ENCODE data around the gene LATS1.

LATS1 gene

DNA sequence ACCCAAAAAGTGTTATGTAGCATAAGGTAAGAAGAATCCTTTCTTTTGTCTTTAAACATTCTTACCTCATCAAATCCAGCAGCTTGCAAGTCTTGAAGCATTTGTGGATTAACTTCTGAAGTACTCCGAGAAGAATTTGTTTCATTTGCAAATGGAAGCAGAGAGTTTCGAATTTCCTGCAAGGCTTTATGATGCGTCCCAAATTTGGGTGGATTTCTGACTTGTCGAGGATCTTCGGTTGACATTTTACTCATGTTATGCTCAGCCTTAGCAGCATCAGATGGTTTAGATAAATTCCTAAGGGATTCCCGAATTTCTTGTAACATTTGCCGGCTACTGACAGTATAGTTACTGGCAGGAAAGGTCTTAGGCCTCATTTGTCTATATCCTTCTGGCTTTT lies 16.2 kb downstream of the LATS1 start:
- POLR2A ChIA-PET = no interaction called here
- no peak for TF ChIP-seq FOXA1 (IDR thresholded peaks at IDR 0.05)
- TF ChIP-seq BHLHE40 (IDR thresholded peaks at IDR 0.05; ENCODE audit: borderline replicate concordance) = no peak
- TF ChIP-seq L3MBTL2 (conservative IDR thresholded peaks at IDR 0.05) = no peak
- no peak for TF ChIP-seq FOXK2 (IDR thresholded peaks at IDR 0.05)
- TF ChIP-seq HDGF (IDR thresholded peaks at IDR 0.05; ENCODE audit: borderline replicate concordance) = no peak
- TF ChIP-seq FOXM1 (IDR thresholded peaks at IDR 0.05; ENCODE audit: borderline replicate concordance) = no peak
- no peak for TF ChIP-seq TARDBP (IDR thresholded peaks at IDR 0.05)
- TF ChIP-seq, protein P1, sequence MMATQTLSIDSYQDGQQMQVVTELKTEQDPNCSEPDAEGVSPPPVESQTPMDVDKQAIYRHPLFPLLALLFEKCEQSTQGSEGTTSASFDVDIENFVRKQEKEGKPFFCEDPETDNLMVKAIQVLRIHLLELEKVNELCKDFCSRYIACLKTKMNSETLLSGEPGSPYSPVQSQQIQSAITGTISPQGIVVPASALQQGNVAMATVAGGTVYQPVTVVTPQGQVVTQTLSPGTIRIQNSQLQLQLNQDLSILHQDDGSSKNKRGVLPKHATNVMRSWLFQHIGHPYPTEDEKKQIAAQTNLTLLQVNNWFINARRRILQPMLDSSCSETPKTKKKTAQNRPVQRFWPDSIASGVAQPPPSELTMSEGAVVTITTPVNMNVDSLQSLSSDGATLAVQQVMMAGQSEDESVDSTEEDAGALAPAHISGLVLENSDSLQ (IDR thresholded peaks at IDR 0.05) = no peak
- no peak for TF ChIP-seq ZNF384 (IDR thresholded peaks at IDR 0.05)
- TF ChIP-seq NFRKB (IDR thresholded peaks at IDR 0.05) = no peak
- no peak for TF ChIP-seq LEF1 (IDR thresholded peaks at IDR 0.05; ENCODE audit: borderline replicate concordance)
- TF ChIP-seq ARNT (IDR thresholded peaks at IDR 0.05) = no peak
- TF ChIP-seq ELF4 (IDR thresholded peaks at IDR 0.05) = no peak
- TF ChIP-seq CTBP1 (IDR thresholded peaks at IDR 0.05; ENCODE audit: borderline replicate concordance) = no peak
- no peak for TF ChIP-seq SP1 (IDR thresholded peaks at IDR 0.05)
- TF ChIP-seq SUZ12 (IDR thresholded peaks at IDR 0.05) = no peak
- CTCF ChIA-PET = interaction anchor here (0.6 kb wide), 1 partner anchor 22 kb away, joined by 4 read pairs; no protein-coding TSS in a partner anchor
- no peak for DNase-seq (ENCODE audit: extremely low spot score)

DNA sequence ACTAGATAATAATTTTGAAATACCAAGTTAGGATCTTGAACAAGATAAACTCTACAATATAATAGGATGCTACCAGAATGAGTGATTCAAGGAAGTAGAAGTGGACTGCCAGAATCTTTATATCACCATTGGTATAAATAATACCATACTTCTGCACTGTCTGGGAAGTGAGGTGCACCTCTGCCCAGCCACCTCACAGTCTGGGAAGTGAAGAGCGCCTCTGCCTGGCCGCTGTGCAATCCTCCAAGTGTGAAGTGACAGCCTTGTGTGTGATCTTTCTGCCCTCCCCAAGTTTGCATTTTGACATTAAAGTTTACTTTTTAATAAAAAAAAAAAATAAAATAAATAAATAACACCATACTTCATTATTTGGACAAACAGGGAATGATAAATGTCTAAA lies 18.8 kb downstream of the LATS1 start:
- DNase-seq (ENCODE audit: extremely low spot score) = no peak
- POLR2A ChIA-PET = no interaction called here
- CTCF ChIA-PET = interaction anchor here (0.7 kb wide), 1 partner anchor 37 kb away, joined by 3 read pairs; no protein-coding TSS in a partner anchor
- no peak for TF ChIP-seq HDGF (IDR thresholded peaks at IDR 0.05; ENCODE audit: borderline replicate concordance)
- TF ChIP-seq FOXM1 (IDR thresholded peaks at IDR 0.05; ENCODE audit: borderline replicate concordance) = no peak
- no peak for TF ChIP-seq ELF4 (IDR thresholded peaks at IDR 0.05)
- TF ChIP-seq ARNT (IDR thresholded peaks at IDR 0.05) = no peak
- no peak for TF ChIP-seq LEF1 (IDR thresholded peaks at IDR 0.05; ENCODE audit: borderline replicate concordance)
- no peak for TF ChIP-seq FOXK2 (IDR thresholded peaks at IDR 0.05)
- no peak for TF ChIP-seq BHLHE40 (IDR thresholded peaks at IDR 0.05; ENCODE audit: borderline replicate concordance)
- TF ChIP-seq TARDBP (IDR thresholded peaks at IDR 0.05) = no peak
- TF ChIP-seq L3MBTL2 (conservative IDR thresholded peaks at IDR 0.05) = no peak
- no peak for TF ChIP-seq NFRKB (IDR thresholded peaks at IDR 0.05)
- no peak for TF ChIP-seq SUZ12 (IDR thresholded peaks at IDR 0.05)
- TF ChIP-seq CTBP1 (IDR thresholded peaks at IDR 0.05; ENCODE audit: borderline replicate concordance) = no peak
- TF ChIP-seq, protein P1 (IDR thresholded peaks at IDR 0.05) = no peak
- TF ChIP-seq SP1 (IDR thresholded peaks at IDR 0.05) = no peak
- TF ChIP-seq ZNF384 (IDR thresholded peaks at IDR 0.05) = no peak
- no peak for TF ChIP-seq FOXA1 (IDR thresholded peaks at IDR 0.05)

DNA sequence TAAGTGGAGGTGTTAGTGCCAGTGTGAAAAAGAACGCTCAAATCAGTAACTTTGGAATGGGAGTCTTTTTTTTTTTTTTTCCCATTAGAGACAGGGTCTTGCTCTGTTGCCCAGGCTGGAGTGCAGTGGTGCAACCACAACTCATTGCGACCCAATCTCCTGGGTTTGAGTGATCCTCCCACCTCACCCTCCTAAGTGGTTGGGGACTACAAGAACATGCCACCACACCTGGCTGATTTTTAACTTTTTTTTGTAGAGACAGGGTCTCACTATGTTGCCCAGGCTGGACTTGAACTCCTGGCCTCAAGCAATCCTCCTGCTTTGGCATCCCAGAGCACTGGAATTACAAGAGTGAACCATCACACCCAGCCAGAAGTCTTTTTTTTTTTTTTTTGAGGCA lies 19.7 kb downstream of the LATS1 start:
- ChIA-PET CTCF (no interaction called here), POLR2A (no interaction called here)
- no peak for DNase-seq (ENCODE audit: extremely low spot score)
- TF ChIP-seq LEF1 (IDR thresholded peaks at IDR 0.05; ENCODE audit: borderline replicate concordance) (no peak), TARDBP (IDR thresholded peaks at IDR 0.05) (no peak), HDGF (IDR thresholded peaks at IDR 0.05; ENCODE audit: borderline replicate concordance) (no peak), CTBP1 (IDR thresholded peaks at IDR 0.05; ENCODE audit: borderline replicate concordance) (no peak), L3MBTL2 (conservative IDR thresholded peaks at IDR 0.05) (no peak), ARNT (IDR thresholded peaks at IDR 0.05) (no peak), SUZ12 (IDR thresholded peaks at IDR 0.05) (no peak), BHLHE40 (IDR thresholded peaks at IDR 0.05; ENCODE audit: borderline replicate concordance) (no peak), FOXA1 (IDR thresholded peaks at IDR 0.05) (no peak), ELF4 (IDR thresholded peaks at IDR 0.05) (no peak), FOXK2 (IDR thresholded peaks at IDR 0.05) (no peak), ZNF384 (IDR thresholded peaks at IDR 0.05) (no peak), SP1 (IDR thresholded peaks at IDR 0.05) (no peak), NFRKB (IDR thresholded peaks at IDR 0.05) (no peak), FOXM1 (IDR thresholded peaks at IDR 0.05; ENCODE audit: borderline replicate concordance) (no peak)
- TF ChIP-seq, protein P1 (IDR thresholded peaks at IDR 0.05) = no peak

DNA sequence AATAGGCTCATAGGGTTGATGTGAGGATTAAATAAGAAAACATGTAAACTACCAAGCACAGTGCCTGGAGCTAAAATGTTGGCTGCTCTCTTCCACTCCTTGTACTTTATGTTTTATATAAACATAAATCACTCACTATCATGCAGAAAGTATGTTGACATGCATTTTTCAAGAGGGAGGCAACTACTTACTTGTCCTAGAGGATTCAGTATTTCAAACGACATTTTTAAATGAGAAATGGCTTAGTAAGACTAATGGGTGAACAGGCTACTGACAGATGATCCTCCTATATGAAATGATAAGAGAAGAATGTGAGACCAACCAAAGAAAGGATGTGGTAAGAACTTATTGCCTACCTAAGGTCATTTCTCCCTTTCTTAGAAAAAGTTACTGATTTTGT lies 21.0 kb downstream of the LATS1 start:
- DNase-seq (ENCODE audit: extremely low spot score) = no peak
- TF ChIP-seq L3MBTL2 (conservative IDR thresholded peaks at IDR 0.05) (no peak), NFRKB (IDR thresholded peaks at IDR 0.05) (no peak)
- TF ChIP-seq, protein P1 (IDR thresholded peaks at IDR 0.05) = peak; percentile 56
- ChIA-PET POLR2A (no interaction called here), CTCF (no interaction called here)

DNA sequence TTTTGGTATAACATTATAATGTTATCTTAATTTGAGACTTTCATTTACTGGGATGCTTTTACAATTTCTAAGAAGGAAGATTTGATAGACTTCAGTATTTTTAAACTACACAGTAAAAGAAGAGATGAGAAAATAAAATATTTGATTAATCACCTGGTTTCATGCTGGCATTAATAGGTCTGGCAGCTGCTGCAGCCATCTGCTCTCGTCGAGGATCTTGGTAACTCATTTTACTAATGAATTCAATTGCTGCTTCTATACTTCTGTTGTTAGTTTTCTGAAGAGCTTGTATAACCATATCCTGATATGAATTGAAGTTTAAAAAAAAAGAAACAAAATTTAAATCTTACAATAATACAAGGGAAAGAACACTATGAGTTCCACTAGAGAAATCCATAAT lies 23.0 kb downstream of the LATS1 start:
- no peak for TF ChIP-seq L3MBTL2 (conservative IDR thresholded peaks at IDR 0.05)
- ChIA-PET CTCF (interaction anchor here (0.7 kb wide), 1 partner anchor 14 kb away, joined by 3 read pairs; no protein-coding TSS in a partner anchor), POLR2A (no interaction called here)
- no peak for DNase-seq (ENCODE audit: extremely low spot score)

DNA sequence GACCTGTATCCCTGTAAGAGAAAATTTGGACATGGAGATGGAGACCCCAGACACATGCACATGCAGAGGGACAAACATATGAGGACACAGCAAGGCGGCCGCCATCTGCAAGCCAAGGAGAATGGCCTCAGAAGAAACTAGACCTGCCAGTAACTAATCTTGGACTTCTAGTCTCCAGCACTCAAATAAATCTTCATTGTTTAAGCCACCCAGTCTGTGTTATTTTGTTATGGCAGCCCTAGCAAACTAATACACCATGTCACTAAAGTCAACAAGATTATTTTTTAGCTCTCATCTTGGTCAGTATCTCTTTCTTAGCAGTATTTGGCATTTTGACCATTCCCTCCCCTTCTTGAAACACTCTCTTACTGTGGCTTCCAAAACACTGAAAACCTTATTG lies 26.7 kb downstream of the LATS1 start:
- no peak for DNase-seq (ENCODE audit: extremely low spot score)
- TF ChIP-seq ELF4 (IDR thresholded peaks at IDR 0.05) = no peak
- TF ChIP-seq, protein P1 (IDR thresholded peaks at IDR 0.05) = no peak
- no peak for TF ChIP-seq L3MBTL2 (conservative IDR thresholded peaks at IDR 0.05)
- TF ChIP-seq BHLHE40 (IDR thresholded peaks at IDR 0.05; ENCODE audit: borderline replicate concordance) = no peak
- TF ChIP-seq SP1 (IDR thresholded peaks at IDR 0.05) = no peak
- no peak for TF ChIP-seq FOXK2 (IDR thresholded peaks at IDR 0.05)
- TF ChIP-seq HDGF (IDR thresholded peaks at IDR 0.05; ENCODE audit: borderline replicate concordance) = no peak
- no peak for TF ChIP-seq FOXM1 (IDR thresholded peaks at IDR 0.05; ENCODE audit: borderline replicate concordance)
- CTCF ChIA-PET = no interaction called here
- POLR2A ChIA-PET = no interaction called here

All from HEK293T (cell line).